ENCODE measurements around the gene ABI3.

- TF ChIP-seq CTCF (IDR thresholded peaks at IDR 0.05; ENCODE audit: insufficient read depth, low read depth, low read length), result no peak
- no peak for TF ChIP-seq EZH2 (IDR thresholded peaks at IDR 0.05; ENCODE audit: insufficient read depth, low read length)
Observed at GRCh38 chr17:49239963-49240362, 29.5 kb downstream of the ABI3 start.
